Hepatocyte (in vitro differentiated cells): ENCODE results near the gene LRCOL1. TPM values are rescaled to one million over a fixed set of nuclear protein-coding genes. Genes with fewer than 3 reads are reported as not detected.

Experiments used
- DNase-seq: peaks from one replicate; pipeline ENCODE4 v3.0.0-alpha.2; 2016; ENCODE audit warnings: low spot score
- H2AFZ ChIP-seq: fragments of 200-600 bp; sonication (generic); 2 replicates; pipeline ENCODE4 v1.6.0; 2016; ENCODE audit warnings: antibody characterized with exemption, mild to moderate bottlenecking
- H3K27ac ChIP-seq: fragments of 200-600 bp; sonication (generic); 2 replicates; pipeline ENCODE4 v1.5.1; 2016; ENCODE audit warnings: mild to moderate bottlenecking
- H3K27me3 ChIP-seq: fragments of 200-600 bp; sonication (generic); 2 replicates; pipeline ENCODE4 v1.6.1; 2016
- H3K36me3 ChIP-seq: fragments of 200-600 bp; sonication (generic); replicated peaks from 2 replicates; pipeline ENCODE4 v1.5.1; 2016; ENCODE audit warnings: low read depth; ENCODE audit not compliant: insufficient read depth
- H3K4me1 ChIP-seq: fragments of 200-600 bp; sonication (generic); 2 replicates; pipeline ENCODE4 v1.5.1; 2016; ENCODE audit warnings: mild to moderate bottlenecking, moderate library complexity; ENCODE audit not compliant: insufficient read depth
- H3K4me2 ChIP-seq: fragments of 200-600 bp; sonication (generic); 2 replicates; pipeline ENCODE4 v1.6.0; 2016
- H3K4me3 ChIP-seq: fragments of 200-600 bp; sonication (generic); 2 replicates; pipeline ENCODE4 v1.5.1; 2016; ENCODE audit warnings: mild to moderate bottlenecking
- H3K79me2 ChIP-seq: fragments of 200-600 bp; sonication (generic); 2 replicates; pipeline ENCODE4 v1.6.0; 2017; ENCODE audit warnings: mild to moderate bottlenecking
- H3K9me2 ChIP-seq: fragments of 200-600 bp; sonication (generic); replicated peaks from 2 replicates; pipeline ENCODE4 v1.6.0; 2017; ENCODE audit warnings: mild to moderate bottlenecking; ENCODE audit not compliant: insufficient read depth
- H3K9me3 ChIP-seq: fragments of 200-600 bp; sonication (generic); 2 replicates; pipeline ENCODE4 v1.5.1; 2016; ENCODE audit warnings: low read depth, mild to moderate bottlenecking
- H4K20me1 ChIP-seq: fragments of 200-600 bp; sonication (generic); 2 replicates; pipeline ENCODE4 v1.6.0; 2016; ENCODE audit warnings: mild to moderate bottlenecking; ENCODE audit not compliant: insufficient read depth, poor library complexity, severe bottlenecking
- EZH2 ChIP-seq: fragments of 200-600 bp; sonication (generic); IDR thresholded peaks from 2 replicates; pipeline ENCODE4 v1.6.1; 2016; ENCODE audit warnings: antibody characterized with exemption, mild to moderate bottlenecking, borderline replicate concordance
- EZH2phosphoT487 ChIP-seq: fragments of 200-600 bp; sonication (generic); IDR thresholded peaks from one replicate; pipeline ENCODE4 v1.6.1; 2018; ENCODE audit warnings: antibody characterized with exemption, mild to moderate bottlenecking, low read depth, moderate library complexity; ENCODE audit not compliant: unreplicated experiment, severe bottlenecking
- WGBS: methylation state at CpG from one replicate; pipeline ENCODE4 v1.1.6; 2016; ENCODE audit warnings: low lambda C conversion rate; ENCODE audit errors: missing lambda C conversion rate; 5-methylcytosine and 5-hydroxymethylcytosine counted together
- polyA plus RNA-seq: library from polyadenylated mRNA; unstranded; fragments of >200 nt; fragmentation: Nextera tagmentation; extraction: Ambion mirVana; gene quantifications from 2 replicates; pipeline ENCODE4 v1.2.1, GENCODE V29; 2016
- total RNA-seq: library from RNA; depleted of rRNA; stranded (reverse); fragments of >200 nt; gene quantifications from 2 replicates; pipeline ENCODE4 v1.2.3, GENCODE V29; 2014
- TF ChIP-seq, protein P1 (sequence below): fragments of 200-600 bp; sonication (generic); IDR thresholded peaks from 2 replicates; pipeline ENCODE4 v1.5.1; 2016; ENCODE audit warnings: antibody characterized with exemption, mild to moderate bottlenecking; ENCODE audit not compliant: poor library complexity

The LRCOL1 gene
- total and polyA plus RNA-seq, 2 experiments from 2014 or later, result 0.28 TPM; not detected in 1

DNA sequence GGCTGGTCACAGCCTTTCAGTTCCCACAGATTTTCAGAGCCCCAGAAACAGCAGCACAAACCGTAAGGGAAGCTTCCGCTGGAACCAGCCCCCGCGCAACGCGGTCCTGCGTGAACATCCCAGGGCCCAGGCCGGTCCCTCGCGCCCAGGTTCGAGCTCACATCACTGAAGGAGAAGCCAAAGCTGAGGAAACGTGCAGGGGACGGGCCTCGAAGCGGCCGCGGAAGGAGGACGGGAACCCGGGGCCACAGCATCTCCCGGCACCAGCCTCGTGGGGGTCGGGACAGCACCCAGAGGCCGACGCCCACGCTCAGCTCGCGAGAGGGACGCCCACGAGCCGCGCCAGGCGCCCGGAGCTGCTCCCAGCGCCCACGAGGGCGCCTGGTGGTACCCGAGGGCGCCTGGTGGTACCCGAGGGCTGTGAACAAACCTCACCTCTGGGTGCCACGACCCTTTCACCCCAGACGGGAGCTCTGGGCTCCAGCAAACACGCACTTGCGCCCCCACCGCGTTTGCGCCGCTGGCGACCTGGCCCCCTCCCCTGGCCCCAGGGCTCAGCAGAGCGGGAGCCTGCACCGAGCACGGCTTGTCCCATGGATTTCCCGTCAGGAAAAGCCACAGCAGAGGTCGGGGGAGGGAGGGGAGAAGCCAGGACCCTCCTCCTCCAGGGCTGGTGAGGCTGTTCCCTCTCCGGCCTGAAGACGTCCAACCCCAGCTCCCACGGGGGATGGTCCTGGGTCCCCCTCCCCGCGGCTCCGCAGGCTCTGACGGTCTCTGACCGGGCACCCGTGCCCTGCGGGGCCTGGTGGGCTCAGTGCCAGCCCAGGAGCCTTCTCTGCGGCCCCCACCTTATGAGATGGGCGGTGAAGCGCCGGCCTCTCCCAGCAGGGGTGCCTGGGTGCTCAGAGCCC is 6.9 kb downstream of the LRCOL1 start:
- Histone ChIP-seq H3K27ac (no peak overlapping the region), H3K79me2 (no peaks in the 10 kb centered on the region), H4K20me1 (no peaks in the 10 kb centered on the region), H3K4me1 (no peaks in the 10 kb centered on the region), H3K4me2 (no peak overlapping the region), H3K4me3 (no peak overlapping the region), H3K9me3 (no peaks in the 10 kb centered on the region), H3K36me3 (no peaks in the 10 kb centered on the region), H2AFZ (no peak overlapping the region), H3K27me3 (peaks cover 32% of the 10 kb centered on the region), H3K9me2 (no peaks in the 10 kb centered on the region)
- no peak for DNase-seq
- TF ChIP-seq, protein P1, sequence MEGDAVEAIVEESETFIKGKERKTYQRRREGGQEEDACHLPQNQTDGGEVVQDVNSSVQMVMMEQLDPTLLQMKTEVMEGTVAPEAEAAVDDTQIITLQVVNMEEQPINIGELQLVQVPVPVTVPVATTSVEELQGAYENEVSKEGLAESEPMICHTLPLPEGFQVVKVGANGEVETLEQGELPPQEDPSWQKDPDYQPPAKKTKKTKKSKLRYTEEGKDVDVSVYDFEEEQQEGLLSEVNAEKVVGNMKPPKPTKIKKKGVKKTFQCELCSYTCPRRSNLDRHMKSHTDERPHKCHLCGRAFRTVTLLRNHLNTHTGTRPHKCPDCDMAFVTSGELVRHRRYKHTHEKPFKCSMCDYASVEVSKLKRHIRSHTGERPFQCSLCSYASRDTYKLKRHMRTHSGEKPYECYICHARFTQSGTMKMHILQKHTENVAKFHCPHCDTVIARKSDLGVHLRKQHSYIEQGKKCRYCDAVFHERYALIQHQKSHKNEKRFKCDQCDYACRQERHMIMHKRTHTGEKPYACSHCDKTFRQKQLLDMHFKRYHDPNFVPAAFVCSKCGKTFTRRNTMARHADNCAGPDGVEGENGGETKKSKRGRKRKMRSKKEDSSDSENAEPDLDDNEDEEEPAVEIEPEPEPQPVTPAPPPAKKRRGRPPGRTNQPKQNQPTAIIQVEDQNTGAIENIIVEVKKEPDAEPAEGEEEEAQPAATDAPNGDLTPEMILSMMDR, result no peak
- no peak for TF ChIP-seq EZH2phosphoT487
- 87% methylated on average over 47 of the region's 67 CpGs for WGBS

DNA sequence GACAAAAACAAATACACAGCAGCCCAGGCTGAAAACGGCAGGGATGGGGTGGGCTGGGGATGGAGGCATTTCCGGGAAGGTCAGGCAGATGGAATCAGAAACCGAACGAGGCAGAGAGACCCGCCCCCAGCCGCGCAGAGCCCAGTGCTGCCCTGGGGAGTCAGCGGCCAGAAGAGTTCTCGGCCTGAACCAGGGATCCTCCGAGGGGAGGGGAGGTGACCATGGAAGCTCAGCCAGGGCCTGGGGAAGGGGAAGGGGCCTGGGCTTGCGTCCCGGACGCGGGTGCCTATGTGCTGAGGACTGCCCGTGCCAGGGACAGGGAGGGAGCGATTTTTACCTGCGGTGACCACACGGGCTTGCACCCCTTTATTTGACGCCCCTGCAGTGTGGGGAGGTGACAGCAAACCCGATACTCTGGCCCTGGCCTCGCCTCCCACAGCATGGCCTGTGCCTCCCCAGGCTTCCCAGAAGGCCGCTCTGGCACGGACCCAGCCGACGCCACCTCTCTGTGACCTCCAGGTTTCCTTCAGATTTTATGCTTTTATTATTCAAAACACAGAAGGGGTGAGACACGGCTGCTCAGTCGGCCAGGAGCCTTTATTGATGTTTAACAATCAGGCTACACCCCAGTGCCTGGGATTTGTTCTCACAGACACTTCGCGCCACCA is 7.7 kb downstream of the LRCOL1 start:
- Histone ChIP-seq H3K4me3 (no peak overlapping the region), H3K4me1 (no peaks in the 10 kb centered on the region), H3K79me2 (no peaks in the 10 kb centered on the region), H3K4me2 (peak overlapping the region; percentile 10), H3K9me2 (no peaks in the 10 kb centered on the region), H3K36me3 (no peaks in the 10 kb centered on the region), H2AFZ (no peak overlapping the region), H4K20me1 (no peaks in the 10 kb centered on the region), H3K9me3 (no peaks in the 10 kb centered on the region), H3K27me3 (peaks cover 26% of the 10 kb centered on the region), H3K27ac (no peak overlapping the region)
- DNase-seq, result no peak
- 65% methylated on average over 18 of the region's 29 CpGs for WGBS
- TF ChIP-seq, protein P1, result no peak
- TF ChIP-seq EZH2phosphoT487, result no peak

DNA sequence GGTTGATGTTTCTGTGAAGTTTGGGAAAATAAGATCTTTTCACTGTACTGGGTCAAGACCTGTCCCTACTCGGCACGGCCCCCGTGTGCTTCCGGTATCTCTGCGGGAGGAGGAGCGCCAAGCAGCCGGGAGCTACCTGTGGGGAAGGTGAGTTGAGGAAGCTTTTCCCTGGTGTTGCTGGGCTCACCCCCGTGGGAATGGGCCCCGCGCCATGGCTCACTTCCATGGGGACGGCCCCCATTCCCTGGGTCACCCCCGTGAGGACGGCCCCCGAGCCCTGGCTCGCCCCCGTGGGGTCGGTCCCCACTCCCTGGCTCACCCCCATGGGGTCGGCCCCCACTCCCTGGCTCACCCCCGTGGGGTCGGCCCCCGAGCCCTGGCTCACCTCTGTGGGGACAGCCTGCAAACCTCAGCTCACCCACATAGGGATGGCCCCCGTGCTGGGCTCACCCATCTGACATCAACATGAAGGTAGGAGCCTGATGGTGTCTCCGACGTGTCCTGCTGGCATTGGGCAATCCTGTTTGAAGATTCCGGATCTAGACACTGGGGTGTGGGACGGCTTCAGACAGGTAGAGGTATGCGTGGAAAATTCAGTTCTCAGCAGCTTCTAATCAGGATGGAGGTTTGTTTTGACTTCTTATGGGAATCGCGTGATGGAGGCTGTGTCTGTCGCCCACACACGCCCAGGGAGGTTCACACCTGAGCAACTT is 9.1 kb downstream of the LRCOL1 start:
- Histone ChIP-seq H3K4me1 (no peaks in the 10 kb centered on the region), H3K4me2 (peak overlapping the region; percentile 78), H3K4me3 (no peak overlapping the region), H3K36me3 (no peaks in the 10 kb centered on the region), H3K9me2 (no peaks in the 10 kb centered on the region), H2AFZ (no peak overlapping the region), H4K20me1 (no peaks in the 10 kb centered on the region), H3K27me3 (peaks cover 20% of the 10 kb centered on the region), H3K9me3 (no peaks in the 10 kb centered on the region), H3K27ac (no peak overlapping the region), H3K79me2 (no peaks in the 10 kb centered on the region)
- 88% methylated on average over 21 of the region's 31 CpGs for WGBS
- DNase-seq, result no peak
- TF ChIP-seq EZH2 (no peak), EZH2phosphoT487 (no peak)
- TF ChIP-seq, protein P1, result no peak
